GM10248 (cell line): Measurements from ENCODE around the gene GP1BB.

Experiments used
- CTCF ChIA-PET: fragments of 300-600 bp; sonication (Branson Sonifier 250); formaldehyde crosslinking; extraction: SDS; loops from one replicate; lab custom pipeline; 2021; ENCODE audit warnings: antibody characterized with exemption; lab: Yijun Ruan, JAX
- POLR2A ChIA-PET: fragments of 350-650 bp; sonication (Branson Sonifier 250); formaldehyde crosslinking; extraction: SDS; loops from one replicate; lab custom pipeline; 2020; ENCODE audit warnings: antibody characterized with exemption; lab: Yijun Ruan, JAX
- DNase-seq: peaks from one replicate; pipeline ENCODE4 v3.0.0; 2012; ENCODE audit errors: extremely low spot score
- TF ChIP-seq, protein P1 (sequence below): IDR thresholded peaks from 2 replicates; pipeline ENCODE4 v1.5.1; 2012; ENCODE audit warnings: mild to moderate bottlenecking, low read depth; ENCODE audit errors: extremely low read depth, missing control alignments, control extremely low read depth

Gene GP1BB

DNA sequence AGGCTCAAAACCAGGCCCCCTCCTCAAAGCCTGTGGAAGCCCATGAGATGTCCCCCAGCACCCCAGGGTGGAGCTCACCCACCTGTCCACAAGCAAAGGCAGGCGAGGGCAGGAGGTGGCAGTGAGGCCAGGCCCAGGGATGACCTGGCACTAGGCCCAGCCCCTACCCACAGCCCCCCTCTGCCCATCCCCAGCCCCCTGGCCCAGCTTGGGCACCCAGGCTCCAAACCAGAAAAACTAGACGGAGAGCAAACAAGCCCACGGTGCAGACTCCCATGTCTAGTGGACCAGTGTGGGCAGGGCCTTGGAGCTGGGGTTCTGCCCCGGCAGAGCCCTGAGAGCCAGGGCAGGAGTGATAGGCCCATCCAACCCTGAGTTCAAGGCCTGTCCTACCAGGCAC lies 20.3 kb downstream of the GP1BB start:
- ChIA-PET CTCF (interaction anchor here (1.0 to 2.4 kb wide), 2 partner anchors 13 to 167 kb away, joined by 3 to 17 read pairs; no protein-coding TSS in a partner anchor), POLR2A (no interaction called here)
- TF ChIP-seq, protein P1, sequence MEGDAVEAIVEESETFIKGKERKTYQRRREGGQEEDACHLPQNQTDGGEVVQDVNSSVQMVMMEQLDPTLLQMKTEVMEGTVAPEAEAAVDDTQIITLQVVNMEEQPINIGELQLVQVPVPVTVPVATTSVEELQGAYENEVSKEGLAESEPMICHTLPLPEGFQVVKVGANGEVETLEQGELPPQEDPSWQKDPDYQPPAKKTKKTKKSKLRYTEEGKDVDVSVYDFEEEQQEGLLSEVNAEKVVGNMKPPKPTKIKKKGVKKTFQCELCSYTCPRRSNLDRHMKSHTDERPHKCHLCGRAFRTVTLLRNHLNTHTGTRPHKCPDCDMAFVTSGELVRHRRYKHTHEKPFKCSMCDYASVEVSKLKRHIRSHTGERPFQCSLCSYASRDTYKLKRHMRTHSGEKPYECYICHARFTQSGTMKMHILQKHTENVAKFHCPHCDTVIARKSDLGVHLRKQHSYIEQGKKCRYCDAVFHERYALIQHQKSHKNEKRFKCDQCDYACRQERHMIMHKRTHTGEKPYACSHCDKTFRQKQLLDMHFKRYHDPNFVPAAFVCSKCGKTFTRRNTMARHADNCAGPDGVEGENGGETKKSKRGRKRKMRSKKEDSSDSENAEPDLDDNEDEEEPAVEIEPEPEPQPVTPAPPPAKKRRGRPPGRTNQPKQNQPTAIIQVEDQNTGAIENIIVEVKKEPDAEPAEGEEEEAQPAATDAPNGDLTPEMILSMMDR = no peak

DNA sequence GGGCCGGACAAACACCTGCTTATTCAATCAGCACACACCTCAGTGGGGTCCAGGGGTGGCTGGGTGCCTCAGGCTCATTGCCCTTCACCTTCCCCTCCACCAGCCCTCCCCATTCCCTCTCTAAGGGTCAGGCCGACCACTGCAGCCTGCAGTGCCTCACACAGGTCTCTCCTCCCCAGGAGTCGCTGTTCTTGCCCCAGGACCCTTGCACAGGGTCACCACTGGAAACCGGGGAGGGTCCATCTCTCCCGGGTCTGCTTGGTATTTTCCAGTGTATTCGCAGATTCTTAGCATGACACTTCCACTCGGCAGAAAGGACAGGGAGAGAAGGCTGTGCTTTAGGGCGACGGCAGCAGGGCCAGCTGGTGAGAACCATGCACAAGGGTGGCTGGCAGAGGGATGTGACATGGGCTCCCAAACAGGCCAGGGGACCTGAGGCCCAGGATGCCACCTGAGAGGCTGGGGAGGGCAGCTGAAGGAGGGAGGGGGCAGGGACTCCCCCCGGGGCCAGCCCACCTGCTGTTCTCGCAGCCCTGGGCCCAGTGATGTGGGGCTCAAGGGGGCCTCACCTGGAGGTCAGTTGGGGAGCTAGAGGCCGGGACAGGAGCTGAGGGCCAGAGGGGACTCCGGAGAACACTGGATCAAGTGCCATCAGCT lies 21.1 kb downstream of the GP1BB start:
- no peak for DNase-seq
- POLR2A ChIA-PET = no interaction called here
- TF ChIP-seq, protein P1 = no peak
- CTCF ChIA-PET = interaction anchor here (3.5 kb wide), 1 partner anchor 13 kb away, joined by 14 read pairs; no protein-coding TSS in a partner anchor

More for the DNA sequence above, 20.3 kb downstream of the GP1BB start:
- DNase-seq = no peak

DNA sequence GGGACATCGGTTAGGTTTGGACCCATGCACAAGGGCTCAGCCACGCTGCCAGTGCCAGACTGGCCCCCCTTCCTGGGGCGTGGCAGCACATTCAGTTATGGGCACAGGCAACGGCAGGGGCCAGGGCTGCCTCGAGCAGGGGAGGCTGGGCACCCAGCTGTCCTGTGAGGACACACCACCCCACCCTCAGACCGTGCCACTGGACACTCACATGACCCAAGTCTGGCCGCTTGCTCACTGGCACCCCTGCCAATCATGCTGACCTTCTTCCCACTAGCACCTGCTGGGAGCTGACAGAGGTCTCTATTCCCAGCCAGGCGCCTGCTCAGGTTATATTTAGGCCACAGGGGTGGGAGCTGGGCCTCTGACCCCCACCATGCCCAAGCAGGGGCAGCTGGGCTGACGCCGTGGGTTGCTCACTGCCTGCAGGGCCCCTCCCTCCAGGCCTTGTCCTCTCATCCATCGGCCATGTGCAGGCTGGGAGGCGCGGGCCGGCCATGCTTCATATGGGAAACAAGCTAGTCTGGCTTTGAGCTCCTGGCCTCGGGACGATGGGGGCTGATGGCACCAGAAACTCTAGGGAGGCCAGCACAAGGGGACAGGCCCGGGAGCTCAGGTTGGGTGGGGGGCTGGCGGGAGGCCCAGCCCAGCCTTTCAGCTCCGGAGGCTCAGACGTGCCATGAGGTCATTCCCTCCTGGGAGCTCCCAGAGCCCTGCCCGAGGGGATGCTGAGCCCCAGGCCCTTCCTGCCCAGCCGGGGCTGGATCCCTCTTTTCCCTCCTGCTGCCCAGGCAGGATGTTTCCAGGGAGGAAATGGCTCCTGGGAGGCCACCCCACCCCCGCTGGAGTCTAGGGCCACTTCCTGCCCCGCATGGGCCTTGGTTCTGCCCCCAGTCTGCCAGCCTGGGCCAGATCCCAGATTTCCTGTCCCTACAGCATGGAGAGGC lies 22.1 kb downstream of the GP1BB start:
- TF ChIP-seq, protein P1 = no peak
- ChIA-PET CTCF (interaction anchor here (0.9 to 3.5 kb wide), 3 partner anchors 8 to 27 kb away, joined by 3 to 14 read pairs (median 3); no protein-coding TSS in a partner anchor), POLR2A (no interaction called here)
- no peak for DNase-seq

DNA sequence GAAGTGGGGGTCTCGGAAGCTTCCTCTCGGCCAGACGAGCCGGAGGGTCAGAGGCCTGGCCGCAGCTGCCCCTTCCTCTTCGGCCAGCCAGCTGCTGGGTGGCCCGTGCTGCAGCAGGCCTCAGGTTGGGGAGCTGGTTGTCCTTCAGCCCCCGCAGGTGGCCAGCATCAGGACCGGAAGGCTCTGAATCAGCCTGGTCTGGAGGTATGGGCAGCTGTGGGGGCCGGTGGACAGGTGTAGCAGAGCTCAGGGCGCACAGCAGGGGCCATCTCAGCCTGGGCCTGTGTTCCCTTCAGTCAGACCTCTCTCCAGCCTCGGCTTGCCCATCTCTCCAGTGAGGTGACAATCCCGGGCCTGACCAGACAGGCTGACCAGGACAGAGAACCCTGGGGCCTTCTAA lies 23.4 kb downstream of the GP1BB start:
- ChIA-PET CTCF (interaction anchor here (0.7 to 3.5 kb wide), 4 partner anchors 16 to 157 kb away, joined by 3 to 14 read pairs (median 3); no protein-coding TSS in a partner anchor), POLR2A (no interaction called here)
- no peak for DNase-seq
- TF ChIP-seq, protein P1 = no peak

DNA sequence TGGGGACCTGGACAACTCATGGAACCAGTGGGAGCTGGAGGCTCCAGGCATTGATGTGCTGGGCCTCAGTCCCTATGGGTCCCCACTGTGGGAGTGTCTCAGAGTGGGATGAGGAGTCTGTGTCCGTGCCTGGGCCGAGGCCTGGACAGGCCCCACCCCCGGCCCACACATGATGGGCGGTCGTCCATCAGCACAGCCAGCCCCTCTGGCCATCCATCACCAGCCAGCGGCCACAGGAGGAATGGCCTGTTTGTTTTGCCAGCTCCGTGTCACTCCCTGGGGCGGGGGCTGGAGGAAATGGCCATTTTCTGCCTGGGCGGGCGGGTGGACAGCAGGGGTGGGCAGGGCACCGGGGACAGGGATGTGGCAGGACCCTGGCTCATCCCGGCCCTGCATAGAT lies 24.2 kb downstream of the GP1BB start:
- ChIA-PET CTCF (interaction anchor here (1.3 to 3.5 kb wide), 3 partner anchors 11 to 68 kb away, joined by 3 to 14 read pairs (median 4); no protein-coding TSS in a partner anchor), POLR2A (interaction anchor here (0.6 kb wide), 2 partner anchors 61 to 79 kb away, joined by 4 to 5 read pairs; no protein-coding TSS in a partner anchor)
- TF ChIP-seq, protein P1 = no peak
- DNase-seq = no peak

DNA sequence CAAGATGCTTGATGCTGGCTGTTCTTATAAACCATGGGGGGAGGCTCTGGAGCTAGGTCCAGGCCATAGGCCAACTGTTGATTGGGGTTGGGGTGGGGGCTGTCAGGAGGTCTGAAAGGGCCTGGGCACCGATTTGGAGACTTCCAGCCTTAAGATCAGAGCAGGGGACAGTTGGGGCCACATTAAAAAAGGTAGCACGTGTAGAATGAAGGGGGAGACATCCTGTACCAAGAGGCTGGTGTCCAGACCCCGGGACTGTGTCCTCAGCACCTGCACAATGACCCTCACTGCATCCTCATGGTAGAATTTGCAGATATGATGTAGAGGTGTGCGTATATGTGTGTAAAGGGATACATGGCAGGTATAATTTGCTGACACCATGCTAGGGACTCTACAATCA lies 24.8 kb downstream of the GP1BB start:
- TF ChIP-seq, protein P1 = no peak
- no peak for DNase-seq
- CTCF ChIA-PET = interaction anchor here (1.3 to 3.5 kb wide), 3 partner anchors 10 to 17 kb away, joined by 4 to 14 read pairs (median 5); no protein-coding TSS in a partner anchor
- POLR2A ChIA-PET = no interaction called here
